Trophoblast cell (in vitro differentiated cells and primary cell): ENCODE results near the gene CAPN13. TPM values are rescaled to one million over a fixed set of nuclear protein-coding genes. Genes with fewer than 3 reads are reported as not detected.

Experiments used
- DNase-seq, 2 donors: peaks; one replicate each; pipeline ENCODE4 v3.0.0-alpha.2; 2016
- H2AFZ ChIP-seq: 2 replicates; pipeline ENCODE4 v1.6.1; 2013; ENCODE audit warnings: low read length, moderate library complexity, mild to moderate bottlenecking; ENCODE audit not compliant: insufficient read depth, poor library complexity
- H2AK5ac ChIP-seq: 2 replicates; pipeline ENCODE4 v1.6.1; 2013; ENCODE audit warnings: mild to moderate bottlenecking, low read length
- H2BK120ac ChIP-seq: 2 replicates; pipeline ENCODE4 v1.6.1; 2013; ENCODE audit warnings: low read length, mild to moderate bottlenecking, moderate library complexity; ENCODE audit not compliant: insufficient read depth, poor library complexity
- H2BK12ac ChIP-seq: 2 replicates; pipeline ENCODE4 v1.6.1; 2013; ENCODE audit warnings: mild to moderate bottlenecking, low read length, moderate library complexity
- H2BK5ac ChIP-seq: 2 replicates; pipeline ENCODE4 v1.6.1; 2013; ENCODE audit warnings: low read length, low read depth, moderate library complexity, mild to moderate bottlenecking; ENCODE audit not compliant: poor library complexity
- H3K14ac ChIP-seq: 2 replicates; pipeline ENCODE4 v1.6.1; 2013; ENCODE audit warnings: mild to moderate bottlenecking, low read length
- H3K18ac ChIP-seq: 2 replicates; pipeline ENCODE4 v1.6.1; 2013; ENCODE audit warnings: mild to moderate bottlenecking, low read length
- H3K23ac ChIP-seq: 2 replicates; pipeline ENCODE4 v1.6.1; 2013; ENCODE audit warnings: low read length
- H3K27ac ChIP-seq: 2 replicates; pipeline ENCODE4 v1.5.1; 2013; ENCODE audit warnings: low read depth, mild to moderate bottlenecking, inconsistent platforms, low read length, moderate library complexity
- H3K27me3 ChIP-seq: 2 replicates; pipeline ENCODE4 v1.6.1; 2013; ENCODE audit warnings: inconsistent platforms, mild to moderate bottlenecking, low read length, moderate library complexity; ENCODE audit not compliant: insufficient read depth
- H3K36me3 ChIP-seq, 2 experiments: 1 replicate in 1 of 2; 2 replicates in 1 of 2; pipeline ENCODE4 v1.6.1; 2013; ENCODE audit warnings: low read length in 2 of 2, mild to moderate bottlenecking in 2 of 2, moderate library complexity in 1 of 2; ENCODE audit not compliant: insufficient read depth in 2 of 2, control insufficient read depth in 1 of 2
- H3K4ac ChIP-seq: 2 replicates; pipeline ENCODE4 v1.6.1; 2013; ENCODE audit warnings: low read depth, mild to moderate bottlenecking, low read length, moderate library complexity
- H3K4me1 ChIP-seq, 2 experiments: 1 replicate in 1 of 2; 2 replicates in 1 of 2; pipeline ENCODE4 v1.6.1; 2013; ENCODE audit warnings: low read length in 2 of 2, mild to moderate bottlenecking in 2 of 2, moderate library complexity in 1 of 2; ENCODE audit not compliant: insufficient read depth in 2 of 2, control insufficient read depth in 1 of 2
- H3K4me2 ChIP-seq: 2 replicates; pipeline ENCODE4 v1.6.1; 2013; ENCODE audit warnings: inconsistent platforms, mild to moderate bottlenecking, low read length, moderate library complexity
- H3K4me3 ChIP-seq: 2 replicates; pipeline ENCODE4 v1.5.1; 2013; ENCODE audit warnings: mild to moderate bottlenecking, low read depth, low read length, inconsistent platforms
- H3K79me1 ChIP-seq: one replicate; pipeline ENCODE4 v1.6.1; 2013; ENCODE audit warnings: low read length
- H3K79me2 ChIP-seq: 2 replicates; pipeline ENCODE4 v1.6.1; 2013; ENCODE audit warnings: low read length, mild to moderate bottlenecking; ENCODE audit not compliant: control insufficient read depth, insufficient read depth, poor library complexity
- H3K9ac ChIP-seq: 2 replicates; pipeline ENCODE4 v1.6.1; 2013; ENCODE audit warnings: mild to moderate bottlenecking, low read length
- H3K9me3 ChIP-seq: 2 replicates; pipeline ENCODE4 v1.6.1; 2013; ENCODE audit warnings: low read depth, mild to moderate bottlenecking, control low read depth, inconsistent platforms, low read length; ENCODE audit not compliant: insufficient read depth
- H4K12ac ChIP-seq: 2 replicates; pipeline ENCODE4 v1.6.1; 2013; ENCODE audit warnings: low read depth, mild to moderate bottlenecking, low read length, moderate library complexity
- H4K8ac ChIP-seq: 2 replicates; pipeline ENCODE4 v1.6.1; 2013; ENCODE audit warnings: low read depth, mild to moderate bottlenecking, low read length, moderate library complexity
- H4K91ac ChIP-seq: one replicate; pipeline ENCODE4 v1.6.1; 2013; ENCODE audit warnings: low read depth, mild to moderate bottlenecking, low read length, moderate library complexity
- WGBS: extraction: QIAGEN DNeasy Blood & Tissue Kit; methylation state at CpG from one replicate; pipeline ENCODE4 v1.1.7; 2013; ENCODE audit warnings: missing lambda C conversion rate; ENCODE audit not compliant: insufficient read length, insufficient coverage; ENCODE audit errors: extremely low coverage; 5-methylcytosine and 5-hydroxymethylcytosine counted together
- polyA plus RNA-seq: library from polyadenylated mRNA; stranded (reverse); fragments of 200-250 nt; gene quantifications from 2 replicates; pipeline ENCODE4 v1.2.3, GENCODE V29; 2013

The CAPN13 gene, protein sequence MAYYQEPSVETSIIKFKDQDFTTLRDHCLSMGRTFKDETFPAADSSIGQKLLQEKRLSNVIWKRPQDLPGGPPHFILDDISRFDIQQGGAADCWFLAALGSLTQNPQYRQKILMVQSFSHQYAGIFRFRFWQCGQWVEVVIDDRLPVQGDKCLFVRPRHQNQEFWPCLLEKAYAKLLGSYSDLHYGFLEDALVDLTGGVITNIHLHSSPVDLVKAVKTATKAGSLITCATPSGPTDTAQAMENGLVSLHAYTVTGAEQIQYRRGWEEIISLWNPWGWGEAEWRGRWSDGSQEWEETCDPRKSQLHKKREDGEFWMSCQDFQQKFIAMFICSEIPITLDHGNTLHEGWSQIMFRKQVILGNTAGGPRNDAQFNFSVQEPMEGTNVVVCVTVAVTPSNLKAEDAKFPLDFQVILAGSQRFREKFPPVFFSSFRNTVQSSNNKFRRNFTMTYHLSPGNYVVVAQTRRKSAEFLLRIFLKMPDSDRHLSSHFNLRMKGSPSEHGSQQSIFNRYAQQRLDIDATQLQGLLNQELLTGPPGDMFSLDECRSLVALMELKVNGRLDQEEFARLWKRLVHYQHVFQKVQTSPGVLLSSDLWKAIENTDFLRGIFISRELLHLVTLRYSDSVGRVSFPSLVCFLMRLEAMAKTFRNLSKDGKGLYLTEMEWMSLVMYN
- polyA plus RNA-seq = 0.06 and 0.14 TPM in 2 replicates

DNA sequence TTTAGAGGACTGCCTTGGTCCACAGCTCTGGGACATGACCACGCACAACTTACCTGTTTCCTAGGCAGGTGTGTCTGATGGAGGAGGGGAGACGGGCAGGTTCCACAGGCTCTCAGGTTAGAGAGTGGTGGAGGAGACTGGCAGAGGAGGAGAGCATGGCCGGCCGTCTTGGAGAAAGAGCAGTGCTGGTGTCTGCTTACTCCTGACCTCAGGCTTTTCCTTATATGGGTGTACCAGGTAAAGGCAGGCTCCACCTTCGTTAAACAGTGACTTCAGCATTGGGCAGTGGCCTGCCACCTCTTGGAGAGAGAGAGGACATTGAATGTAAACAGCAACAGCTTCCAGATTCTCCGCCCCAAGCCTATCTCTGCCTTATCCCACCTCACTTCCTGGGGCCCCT, at the start of gene CAPN13:
TSS of gene CAPN13 (minus strand) at position 198 of the 400 bp plus-strand sequence. CDS start 20,121 bp downstream, outside the sequence.
- Histone ChIP-seq H3K4ac (no peak within 1 kb of the TSS), H3K27ac (no peak within 1 kb of the TSS), H3K27me3 (no peaks in the 10 kb centered on the region), H2AFZ (no peak within 1 kb of the TSS), H3K4me2 (no peak within 1 kb of the TSS), H2AK5ac (no peak within 1 kb of the TSS), H3K18ac (no peak within 1 kb of the TSS), H4K8ac (no peak within 1 kb of the TSS), H2BK12ac (no peak within 1 kb of the TSS), H3K4me1 (peaks cover 4% of the 10 kb centered on the region in 2 experiments), H4K12ac (no peak within 1 kb of the TSS), H2BK5ac (no peak within 1 kb of the TSS), H3K23ac (no peak within 1 kb of the TSS), H3K9ac (no peak within 1 kb of the TSS), H3K36me3 (no peaks in the 10 kb centered on the region), H3K79me1 (peaks cover 1% of the 10 kb centered on the region), H3K9me3 (peaks cover 2% of the 10 kb centered on the region), H3K79me2 (no peaks in the 10 kb centered on the region), H3K4me3 (no peak within 1 kb of the TSS), H4K91ac (no peak within 1 kb of the TSS), H3K14ac (no peak within 1 kb of the TSS), H2BK120ac (no peak within 1 kb of the TSS)
- peak; percentile 9 to 46 for DNase-seq
- no CpG with 5 or more reads among the region's 6 CpGs for WGBS

DNA sequence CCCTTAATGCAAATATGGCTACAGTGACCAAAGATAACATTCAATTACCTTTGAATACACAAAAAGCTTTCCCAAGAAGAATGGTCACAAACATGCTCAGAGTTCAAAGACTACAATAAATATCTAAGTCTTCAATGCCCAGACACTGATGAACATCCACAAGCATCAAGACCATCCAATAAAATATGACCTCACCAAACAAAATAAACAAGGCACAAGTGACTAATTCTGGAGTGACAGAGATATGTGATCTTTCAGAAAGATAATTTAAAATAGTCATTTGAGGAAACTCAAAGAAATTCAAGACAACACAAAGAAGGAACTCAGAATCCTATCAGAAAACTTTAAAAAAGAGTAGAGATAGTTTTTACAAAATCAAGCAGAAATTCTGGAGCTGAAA, 40.6 kb upstream of the CAPN13 start:
- Histone ChIP-seq H3K4me2 (no peak overlapping the region), H2AFZ (no peak overlapping the region), H3K79me1 (no peaks in the 10 kb centered on the region)

DNA sequence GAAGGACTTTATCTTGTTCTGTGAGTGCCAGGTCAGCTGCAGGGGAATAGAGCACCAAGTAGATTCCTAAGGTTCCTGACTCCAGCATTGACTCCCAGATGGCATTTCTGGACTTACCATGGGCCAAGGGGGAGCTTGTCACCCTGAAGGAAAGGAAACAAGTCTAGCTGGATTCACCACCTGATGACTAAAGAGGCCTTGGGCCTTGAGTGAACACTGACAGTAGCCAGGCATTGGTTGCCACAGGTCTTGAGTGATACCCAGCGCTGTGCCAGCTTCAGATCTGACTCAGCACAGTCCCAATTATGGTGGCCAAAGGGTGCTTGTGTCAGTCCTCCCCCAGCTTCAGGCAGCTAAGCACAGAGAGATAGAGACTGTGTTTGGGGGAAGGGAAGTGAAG, 40.1 kb upstream of the CAPN13 start:
- no peak overlapping the region for H3K23ac ChIP-seq
- H3K4me3 ChIP-seq = no peak overlapping the region
- H3K4me2 ChIP-seq = no peak overlapping the region
- H2BK5ac ChIP-seq = no peak overlapping the region
- no peak overlapping the region for H2BK120ac ChIP-seq
- no peak overlapping the region for H4K91ac ChIP-seq
- no peaks in the 10 kb centered on the region for H3K36me3 ChIP-seq
- H3K9ac ChIP-seq = no peak overlapping the region
- H3K4me1 ChIP-seq = no peaks in the 10 kb centered on the region
- H4K8ac ChIP-seq = no peak overlapping the region
- no peak overlapping the region for H4K12ac ChIP-seq
- no peak overlapping the region for H3K18ac ChIP-seq
- H3K14ac ChIP-seq = no peak overlapping the region
- H3K79me2 ChIP-seq = no peaks in the 10 kb centered on the region
- peak; percentile 40 to 69 for DNase-seq
- H2AFZ ChIP-seq = no peak overlapping the region
- no peaks in the 10 kb centered on the region for H3K27me3 ChIP-seq
- WGBS = no CpG with 5 or more reads among the region's 1 CpG
- no peak overlapping the region for H2AK5ac ChIP-seq
- no peaks in the 10 kb centered on the region for H3K79me1 ChIP-seq
- H3K9me3 ChIP-seq = peaks cover 5% of the 10 kb centered on the region
- H3K4ac ChIP-seq = no peak overlapping the region
- H3K27ac ChIP-seq = no peak overlapping the region
- H2BK12ac ChIP-seq = no peak overlapping the region

More for the DNA sequence above, 40.6 kb upstream of the CAPN13 start:
- no peaks in the 10 kb centered on the region for H3K4me1 ChIP-seq
- H3K9ac ChIP-seq = no peak overlapping the region
- no peak overlapping the region for H2BK5ac ChIP-seq
- H3K79me2 ChIP-seq = no peaks in the 10 kb centered on the region
- H3K36me3 ChIP-seq = no peaks in the 10 kb centered on the region
- no peak for DNase-seq
- H4K91ac ChIP-seq = no peak overlapping the region
- no peak overlapping the region for H2BK12ac ChIP-seq
- peaks cover 5% of the 10 kb centered on the region for H3K9me3 ChIP-seq
- H3K27me3 ChIP-seq = no peaks in the 10 kb centered on the region
- no peak overlapping the region for H2BK120ac ChIP-seq
- no peak overlapping the region for H3K4ac ChIP-seq
- no peak overlapping the region for H4K8ac ChIP-seq
- no peak overlapping the region for H3K4me3 ChIP-seq
- no peak overlapping the region for H3K23ac ChIP-seq
- no peak overlapping the region for H3K18ac ChIP-seq
- H3K27ac ChIP-seq = no peak overlapping the region
- H2AK5ac ChIP-seq = no peak overlapping the region
- H4K12ac ChIP-seq = no peak overlapping the region
- H3K14ac ChIP-seq = no peak overlapping the region

DNA sequence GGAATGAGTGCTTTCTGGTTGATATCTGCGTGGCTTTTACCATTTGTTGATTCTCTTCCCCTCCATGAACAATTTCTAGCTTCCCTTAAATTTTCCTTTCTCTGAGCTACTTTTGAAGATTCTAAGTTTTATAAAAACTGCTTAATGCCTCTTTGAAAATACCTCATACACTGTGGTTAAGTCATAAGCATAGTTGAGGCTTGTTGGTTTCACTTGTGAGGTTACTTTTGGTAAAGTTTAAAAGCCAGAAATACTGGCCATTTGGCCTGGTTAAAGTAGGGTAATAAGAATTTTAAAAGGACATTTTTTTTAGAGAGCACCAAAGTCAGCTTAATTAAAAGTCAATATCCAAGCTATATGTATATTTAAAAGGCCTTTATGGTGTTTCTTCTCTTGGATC, 21.3 kb upstream of the CAPN13 start:
- Histone ChIP-seq H4K12ac (no peak overlapping the region), H3K4ac (no peak overlapping the region), H3K4me1 (no peaks in the 10 kb centered on the region), H2BK5ac (no peak overlapping the region), H3K14ac (no peak overlapping the region), H3K23ac (no peak overlapping the region), H3K9me3 (no peaks in the 10 kb centered on the region), H4K8ac (no peak overlapping the region), H2AFZ (no peak overlapping the region), H3K27ac (no peak overlapping the region), H2AK5ac (no peak overlapping the region), H3K36me3 (no peaks in the 10 kb centered on the region), H3K27me3 (no peaks in the 10 kb centered on the region), H3K18ac (no peak overlapping the region), H4K91ac (no peak overlapping the region), H3K79me2 (no peaks in the 10 kb centered on the region), H2BK12ac (no peak overlapping the region), H3K9ac (no peak overlapping the region), H3K4me3 (no peak overlapping the region), H3K79me1 (no peaks in the 10 kb centered on the region), H2BK120ac (no peak overlapping the region), H3K4me2 (no peak overlapping the region)
- WGBS = no CpG with 5 or more reads among the region's 1 CpG
- no peak for DNase-seq
